HG03280 (cell line): ENCODE data around the gene LMAN2L.
"Not testable (repeated sequence)": the region's sequence is repeated elsewhere in the genome, so short reads cannot be mapped to it uniquely, and the experiment has no call there.

Source experiments
- ATAC-seq: cut with Tn5 transposase; IDR thresholded peaks from one replicate; pipeline ENCODE4 v1.9.1; 2021; ENCODE audit warnings: mild to moderate bottlenecking, moderate library complexity; ENCODE audit not compliant: unreplicated experiment

The LMAN2L gene

GRCh38 chr2:96689431-96689991 is 50.4 kb downstream of the LMAN2L start:
- ATAC-seq = no peak

DNA sequence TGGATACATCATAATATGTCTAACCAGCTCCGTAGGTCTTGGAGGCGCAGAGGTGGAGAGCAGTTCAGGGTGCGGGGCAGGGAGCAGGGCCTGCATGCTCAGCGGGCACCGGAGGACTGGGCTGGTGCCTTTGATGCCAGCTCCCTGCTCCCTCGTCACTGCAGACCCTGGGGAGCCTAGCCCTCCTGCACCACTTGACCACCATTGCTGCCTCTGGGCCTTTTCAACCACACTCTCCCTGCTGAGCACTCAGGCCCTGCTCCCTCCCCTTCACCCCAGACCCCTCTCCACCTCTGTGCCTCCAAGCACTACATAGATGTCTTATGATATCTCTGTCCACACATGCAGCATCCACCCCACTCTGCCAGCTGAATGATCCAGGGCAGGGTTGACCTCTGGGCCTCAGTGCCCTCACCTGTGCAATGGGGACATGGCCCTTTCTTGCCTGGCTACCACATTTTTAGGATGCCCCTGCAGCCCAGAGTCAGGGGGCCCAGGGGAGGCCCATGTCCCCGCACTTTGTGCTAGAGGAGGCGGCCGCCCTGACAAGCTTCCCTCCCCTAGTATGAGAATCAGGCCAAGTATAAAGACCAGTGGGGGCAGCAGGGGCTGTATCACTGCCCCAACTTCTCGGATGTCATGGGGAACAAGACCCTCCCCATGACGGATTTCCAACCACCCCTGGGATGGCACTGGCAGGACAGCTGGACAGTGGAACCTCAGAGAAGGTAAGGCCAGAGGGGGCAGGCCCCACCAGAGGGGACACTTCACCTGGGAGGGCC is 51.0 kb downstream of the LMAN2L start:
- ATAC-seq = no peak

DNA sequence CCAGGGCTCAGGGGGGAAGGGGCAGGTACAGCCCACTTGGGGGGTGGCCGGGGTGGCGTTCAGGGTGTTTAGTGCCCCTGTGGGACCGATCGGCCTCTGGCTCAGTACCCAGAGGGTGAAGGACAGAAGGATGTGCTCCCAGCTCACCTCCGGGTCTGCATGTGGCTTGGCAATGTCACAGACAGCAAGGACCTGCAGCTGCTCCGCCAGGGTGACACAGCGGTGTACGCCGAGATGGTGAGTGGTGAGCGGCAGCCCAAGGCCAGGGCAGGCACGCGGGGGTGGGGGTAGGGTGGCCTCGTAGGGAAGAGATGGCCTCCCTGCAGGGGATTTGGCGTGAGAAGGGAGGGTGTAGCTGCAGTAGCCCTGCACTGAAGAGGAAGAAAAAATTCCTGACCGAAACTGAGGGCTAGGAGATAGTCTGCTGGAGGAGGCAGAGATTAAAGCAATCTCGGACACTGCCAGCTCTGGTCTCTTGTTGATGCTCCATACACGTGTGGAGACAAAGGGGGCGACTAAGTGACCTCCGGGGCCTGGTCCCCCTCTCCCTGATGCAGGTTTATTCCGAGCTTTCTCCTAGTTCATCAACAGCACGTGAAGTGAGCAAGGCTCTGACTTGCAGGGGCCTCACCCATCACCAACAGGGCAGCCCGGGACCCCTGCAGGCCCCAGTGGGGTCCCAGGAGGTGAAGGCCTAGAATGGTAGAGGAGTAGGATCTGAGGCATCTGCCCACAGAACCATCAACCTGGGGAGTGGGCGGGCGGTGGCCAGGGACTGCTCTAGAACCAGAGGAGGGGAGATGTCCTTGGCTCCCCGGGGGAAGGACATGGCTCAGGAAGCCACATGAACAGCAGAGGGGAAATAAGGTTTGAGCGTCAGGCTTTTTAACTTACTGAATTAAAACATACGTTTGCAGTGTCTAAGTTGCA is 51.9 kb downstream of the LMAN2L start:
- no peak for ATAC-seq

GRCh38 chr2:96687266-96687665 is 52.6 kb downstream of the LMAN2L start:
- no peak for ATAC-seq

DNA sequence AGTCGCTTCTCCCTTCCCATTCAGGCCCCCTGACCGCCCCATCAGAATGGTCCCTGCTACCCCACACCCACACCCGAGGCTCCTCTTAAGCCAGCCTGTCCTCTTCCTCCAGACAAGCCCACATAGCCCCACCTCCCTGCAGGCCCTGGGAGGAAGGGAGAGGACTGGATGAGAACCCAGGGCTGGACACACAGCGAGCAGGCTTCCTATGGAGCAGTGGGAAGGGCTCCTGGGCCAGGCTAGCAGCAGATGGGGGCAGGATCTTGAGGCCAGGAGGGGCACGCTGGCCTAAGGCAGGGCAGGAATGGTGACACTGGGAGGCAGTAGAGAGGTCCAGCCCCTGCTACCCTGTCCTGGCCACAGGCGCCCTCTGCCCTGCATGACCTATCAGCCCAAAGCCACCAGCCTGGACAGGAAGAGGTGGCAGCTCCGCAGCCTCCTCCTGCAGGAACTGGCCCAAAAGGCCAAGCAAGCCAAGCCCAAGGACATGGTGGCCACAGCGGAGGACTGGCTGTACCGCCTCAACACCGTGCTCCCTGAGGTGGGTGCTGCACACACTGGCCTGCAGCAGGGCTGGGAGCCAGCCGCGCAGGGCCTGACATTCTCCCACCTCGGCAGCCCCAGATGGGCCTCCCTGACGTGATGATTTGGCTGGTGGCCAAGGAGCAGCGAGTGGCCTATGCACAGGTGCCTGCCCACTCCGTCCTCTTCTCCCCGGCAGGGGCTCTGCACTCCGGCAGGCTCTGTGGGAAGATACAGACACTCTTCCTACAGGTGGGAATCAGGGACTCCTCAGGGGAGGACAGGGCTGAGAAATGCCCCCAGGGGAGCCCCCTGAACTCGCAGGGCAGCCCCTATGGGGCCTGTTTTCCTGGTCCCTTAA is 54.0 kb downstream of the LMAN2L start:
- no peak for ATAC-seq

DNA sequence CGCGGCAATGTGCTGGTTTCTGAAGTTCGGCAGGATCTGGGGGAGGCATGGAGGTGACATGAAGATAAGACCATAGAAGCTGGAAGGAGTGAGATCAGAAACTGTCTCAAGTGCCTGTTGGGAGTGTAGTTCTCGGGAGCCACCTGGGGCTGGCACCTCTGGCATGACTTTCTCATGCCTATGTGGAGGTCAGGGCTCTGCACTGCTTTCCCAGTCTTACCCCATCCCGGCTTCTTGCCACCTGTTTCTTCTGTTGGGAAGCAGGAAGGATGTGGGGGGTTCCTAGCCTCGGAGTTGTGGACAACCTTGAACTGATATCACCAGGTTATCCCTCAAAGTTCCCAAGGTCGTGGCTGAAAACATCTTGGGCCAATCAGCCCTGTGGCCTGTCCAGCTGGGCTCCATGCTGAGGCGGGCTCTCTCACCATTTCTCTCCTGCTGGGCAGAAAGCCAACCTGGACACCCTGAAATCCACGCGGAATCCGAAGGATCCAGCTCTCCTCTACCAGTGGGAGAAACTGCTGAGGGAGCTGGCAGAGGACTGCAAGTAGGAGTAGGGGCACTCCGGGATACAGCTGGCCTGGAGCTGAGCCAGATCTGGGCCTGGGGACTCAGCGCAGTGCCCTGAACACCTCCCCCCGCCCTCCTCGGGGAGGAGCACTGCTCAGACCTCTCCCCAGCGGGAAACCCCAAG is 54.8 kb downstream of the LMAN2L start:
- ATAC-seq = no peak

GRCh38 chr2:96683972-96684820 is 55.7 kb downstream of the LMAN2L start:
- no peak for ATAC-seq

DNA sequence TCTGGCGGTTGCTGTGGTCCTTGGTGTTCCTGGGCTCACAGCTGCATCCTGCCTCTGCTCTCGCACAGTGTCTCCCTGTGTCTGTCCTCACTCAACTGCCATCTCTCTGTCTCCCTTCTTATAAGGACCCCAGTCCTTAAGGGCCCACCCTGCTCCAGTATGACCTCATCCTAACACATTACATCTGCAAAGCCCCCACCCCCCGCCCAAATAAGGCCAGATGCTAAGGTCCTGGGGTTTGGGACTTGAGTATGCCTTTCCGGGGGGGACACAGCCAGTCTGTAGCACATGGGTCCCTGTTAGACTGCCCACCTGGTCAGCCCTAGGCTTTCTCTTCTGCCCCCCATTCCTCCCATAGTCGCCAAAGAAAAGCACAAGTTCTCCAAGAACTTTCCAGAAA is 56.6 kb downstream of the LMAN2L start:
- no peak for ATAC-seq

DNA sequence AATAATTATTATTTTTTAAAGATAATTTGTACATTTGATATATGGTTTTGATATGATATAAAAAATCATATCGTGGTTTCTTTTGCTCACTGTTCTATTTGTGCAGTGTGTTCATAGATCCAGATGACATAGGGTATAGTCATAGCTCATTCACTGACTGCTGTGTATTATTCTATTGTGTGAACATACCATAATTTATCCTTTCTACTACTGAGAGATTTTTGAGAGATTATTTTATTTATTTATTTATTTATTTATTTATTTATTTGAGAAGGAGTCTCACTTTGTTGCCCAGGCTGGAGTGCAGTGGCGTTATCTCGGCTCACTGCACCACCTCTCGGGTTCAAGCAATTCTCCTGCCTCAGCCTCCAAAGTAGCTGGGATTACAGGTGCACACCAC is 58.3 kb downstream of the LMAN2L start:
- ATAC-seq = no peak

DNA sequence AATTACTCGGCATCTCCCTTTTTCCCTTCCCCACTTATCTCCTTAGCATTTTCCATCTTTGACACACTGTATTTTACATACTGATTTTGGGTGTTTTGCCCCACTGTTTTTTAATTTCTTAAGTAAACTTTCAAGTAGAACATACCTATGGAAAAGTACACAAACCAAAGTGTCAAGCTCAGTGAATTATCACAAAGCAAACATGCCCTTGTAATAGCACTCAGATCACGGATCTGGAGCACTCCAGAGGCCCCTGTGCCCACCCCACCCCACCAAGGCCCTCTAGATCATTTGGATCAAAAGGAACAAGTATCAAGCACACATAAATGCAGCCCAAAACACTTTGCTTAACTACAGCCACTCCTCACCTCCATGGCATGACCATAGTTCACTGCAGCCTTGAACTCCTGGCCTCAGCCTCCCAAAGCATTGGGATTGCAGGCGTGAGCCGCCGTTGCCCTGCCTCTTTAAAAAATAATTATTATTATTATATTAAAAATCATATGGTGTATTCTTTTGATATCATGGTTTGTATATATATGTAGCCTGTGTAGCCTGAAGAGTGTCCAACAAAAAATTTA is 59.2 kb downstream of the LMAN2L start:
- ATAC-seq = no peak

- ATAC-seq = no peak
Measured at GRCh38 chr2:96679848-96680247, 60.0 kb downstream of the LMAN2L start.

- no peak for ATAC-seq
Measured at GRCh38 chr2:96669539-96670215, 70.2 kb downstream of the LMAN2L start.

- ATAC-seq = no peak
Measured at GRCh38 chr2:96668771-96669170, 71.1 kb downstream of the LMAN2L start.

GRCh38 chr2:96665717-96666116 is 74.1 kb downstream of the LMAN2L start:
- ATAC-seq = not testable (repeated sequence)

DNA sequence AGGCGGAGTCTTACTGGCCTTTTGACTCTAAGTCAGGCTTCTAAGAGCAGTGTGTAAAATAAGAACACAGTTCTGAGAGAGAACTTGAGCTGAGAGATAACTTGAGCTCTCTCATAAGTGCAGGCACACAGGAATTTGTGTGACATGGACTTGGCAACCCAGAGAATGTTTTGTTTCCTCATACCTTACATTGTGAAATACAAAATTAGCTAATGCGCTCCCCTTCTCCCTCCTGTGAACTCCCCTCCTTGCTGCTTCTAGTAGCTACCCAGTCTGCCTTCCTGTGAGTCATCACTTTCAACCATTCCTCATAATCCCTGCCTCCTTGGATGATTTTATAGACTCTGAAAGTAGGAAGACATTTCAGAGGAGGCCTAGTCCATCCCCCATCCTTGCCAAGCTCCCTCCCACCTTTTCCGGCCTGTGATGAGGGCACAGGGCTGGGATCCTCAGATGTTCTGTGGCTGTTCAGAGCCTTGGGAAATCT is 74.7 kb downstream of the LMAN2L start:
- ATAC-seq = no peak

DNA sequence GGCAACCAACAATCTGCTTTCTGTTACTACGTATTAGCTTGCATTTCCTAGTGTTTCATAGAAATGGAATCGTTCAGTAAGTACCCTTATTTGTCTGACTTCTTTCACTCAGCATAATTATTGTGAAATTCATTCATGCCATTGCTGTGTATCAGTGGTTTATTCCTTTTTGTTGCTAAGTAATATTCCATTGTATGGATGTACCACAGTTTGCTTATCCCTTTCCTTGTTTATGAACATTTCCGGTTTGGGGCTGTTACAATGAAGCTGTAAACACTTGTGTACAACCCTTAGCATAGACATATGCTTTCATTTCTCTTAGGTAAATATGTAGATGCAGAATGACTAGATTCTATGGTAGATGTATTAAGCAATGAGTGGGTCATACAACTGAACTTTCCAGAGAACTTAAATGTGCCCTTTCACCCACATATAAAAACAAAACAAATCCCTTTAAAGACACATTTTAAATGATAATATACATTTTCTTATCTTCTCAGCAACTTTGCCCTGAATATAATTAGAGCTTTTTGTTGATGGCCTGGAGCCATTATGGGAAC is 75.4 kb downstream of the LMAN2L start:
- no peak for ATAC-seq

DNA sequence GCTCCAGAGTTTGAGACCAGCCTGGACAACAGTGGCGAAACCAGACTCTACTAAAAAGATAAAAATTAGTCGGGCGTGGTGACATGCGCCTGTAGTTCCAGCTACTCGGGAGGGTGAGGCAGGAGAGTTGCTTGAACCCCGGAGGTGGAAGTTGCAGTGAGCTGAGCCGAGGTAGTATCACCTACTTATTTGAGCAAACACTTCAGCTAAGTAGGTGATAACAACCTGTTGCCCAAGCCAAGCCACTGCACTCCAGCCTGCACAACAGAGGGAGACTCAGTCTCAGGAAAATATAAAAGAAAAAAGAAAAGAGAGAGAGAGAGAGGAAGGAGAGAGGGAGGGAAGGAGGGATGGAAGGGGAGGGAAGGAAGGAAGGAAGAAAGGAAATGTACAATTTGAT is 76.0 kb downstream of the LMAN2L start:
- ATAC-seq = no peak

GRCh38 chr2:96663177-96663576 is 76.7 kb downstream of the LMAN2L start:
- ATAC-seq = no peak
